HG03521 (cell line): Measurements from ENCODE around the gene GARIN5A.
"Not testable (repeated sequence)": the region's sequence is repeated elsewhere in the genome, so short reads cannot be mapped to it uniquely, and the experiment has no call there.

Experiments
- ATAC-seq: cut with Tn5 transposase; IDR thresholded peaks from one replicate; pipeline ENCODE4 v1.9.1; 2021; ENCODE audit warnings: mild to moderate bottlenecking, moderate library complexity; ENCODE audit not compliant: unreplicated experiment

The GARIN5A gene

GRCh38 chr19:50489461-50490011, 12.9 kb upstream of the GARIN5A start:
- no peak for ATAC-seq

- ATAC-seq: no peak
These were observed 11.9 kb upstream of the GARIN5A start for GRCh38 chr19:50488389-50489194.

- no peak for ATAC-seq
These were observed 10.3 kb upstream of the GARIN5A start for GRCh38 chr19:50486823-50487515.

GRCh38 chr19:50485284-50485955, 8.8 kb upstream of the GARIN5A start:
- ATAC-seq: no peak

GRCh38 chr19:50482916-50483315, 6.3 kb upstream of the GARIN5A start:
- no peak for ATAC-seq

- ATAC-seq: no peak
These were observed 5.7 kb upstream of the GARIN5A start for GRCh38 chr19:50482271-50482855.

- ATAC-seq: no peak
These were observed 4.9 kb upstream of the GARIN5A start for GRCh38 chr19:50481351-50482149.

GRCh38 chr19:50480281-50481111, 3.8 kb upstream of the GARIN5A start:
- no peak for ATAC-seq

- no peak for ATAC-seq
These were observed 3.2 kb upstream of the GARIN5A start for GRCh38 chr19:50479761-50480251.

- no peak for ATAC-seq
These were observed 2.5 kb upstream of the GARIN5A start for GRCh38 chr19:50478901-50479715.

- no peak for ATAC-seq
These were observed 1.3 kb upstream of the GARIN5A start for GRCh38 chr19:50477751-50478515.

- no peak for ATAC-seq
These were observed 225 bp upstream of the GARIN5A start for GRCh38 chr19:50476907-50477238.

GRCh38 chr19:50475736-50476223, 868 bp downstream of the GARIN5A start:
- ATAC-seq: no peak

GRCh38 chr19:50475101-50475568, 1.5 kb downstream of the GARIN5A start:
- no peak for ATAC-seq

- not testable (repeated sequence) for ATAC-seq
These were observed 3.3 kb downstream of the GARIN5A start for GRCh38 chr19:50473336-50473735.

- no peak for ATAC-seq
These were observed 7.8 kb downstream of the GARIN5A start for GRCh38 chr19:50468818-50469217.

- no peak for ATAC-seq
These were observed 9.1 kb downstream of the GARIN5A start for GRCh38 chr19:50467566-50467965.

GRCh38 chr19:50466706-50467039, 10.0 kb downstream of the GARIN5A start:
- ATAC-seq: no peak
